Activated CD4-positive, alpha-beta T cell treated with anti-CD3 and anti-CD28 coated beads, Interleukin-2, amount 10 ng/mL, durations not matched to agents 7 days and 5 days (primary cell): ENCODE results near the gene DHCR24. TPM values are rescaled to one million over a fixed set of nuclear protein-coding genes. Genes with fewer than 3 reads are reported as not detected.
A peak's percentile ranks its signal among the peaks of the same experiment; 100 is the strongest.
"Not testable (repeated sequence)": the region's sequence is repeated elsewhere in the genome, so short reads cannot be mapped to it uniquely, and the experiment has no call there.

Experiments
- CTCF ChIA-PET: fragments of 350-600 bp; sonication (Branson Sonifier 250); formaldehyde crosslinking; loops from one replicate; lab custom pipeline; 2021; ENCODE audit warnings: antibody characterized with exemption; lab: Charles Lee
- POLR2A ChIA-PET: fragments of 350-600 bp; sonication (Branson Sonifier 250); formaldehyde crosslinking; loops from one replicate; lab custom pipeline; 2021; ENCODE audit warnings: antibody characterized with exemption; lab: Charles Lee
- DNase-seq: peaks from one replicate; pipeline ENCODE4 v3.0.0-alpha.2; 2020
- H3K27ac Mint-ChIP-seq: one replicate; pipeline ENCODE4 v1.8.0; 2021; ENCODE audit warnings: mild to moderate bottlenecking, moderate library complexity, mixed read lengths
- H3K27me3 Mint-ChIP-seq: one replicate; pipeline ENCODE4 v1.8.0; 2021; ENCODE audit warnings: mixed read lengths
- H3K36me3 Mint-ChIP-seq: one replicate; pipeline ENCODE4 v1.8.0; 2021; ENCODE audit warnings: low read depth, mixed read lengths
- H3K4me1 Mint-ChIP-seq: one replicate; pipeline ENCODE4 v1.8.0; 2021; ENCODE audit warnings: mixed read lengths
- H3K4me3 Mint-ChIP-seq: one replicate; pipeline ENCODE4 v1.8.0; 2021; ENCODE audit warnings: mild to moderate bottlenecking, moderate library complexity, mixed read lengths
- H3K9me3 Mint-ChIP-seq: one replicate; pipeline ENCODE4 v1.8.0; 2021; ENCODE audit warnings: mixed read lengths
- total RNA-seq, 2 experiments: library from RNA; stranded (reverse); gene quantifications; one replicate each; pipeline ENCODE4 v1.2.3, GENCODE V29; 2021

The DHCR24 gene
- total RNA-seq, 2 experiments from 2014 or later, result 84.6 to 102 TPM

- no peak overlapping the region for H3K27ac Mint-ChIP-seq
- ChIA-PET POLR2A (no interaction called here), CTCF (interaction anchor here (0.5 kb wide), 1 partner anchor 589 kb away, joined by 3 read pairs; no protein-coding TSS in a partner anchor)
- H3K27me3 Mint-ChIP-seq, result peaks cover 13% of the 10 kb centered on the region
- no peaks in the 10 kb centered on the region for H3K9me3 Mint-ChIP-seq
- H3K4me3 Mint-ChIP-seq, result peak overlapping the region; percentile 91
- no peak for DNase-seq
- peaks cover 53% of the 10 kb centered on the region for H3K4me1 Mint-ChIP-seq
- H3K36me3 Mint-ChIP-seq, result peaks cover 29% of the 10 kb centered on the region
Observed at GRCh38 chr1:54884768-54885167, 2.2 kb downstream of the DHCR24 start.

- H3K27ac Mint-ChIP-seq, result no peak overlapping the region
- ChIA-PET CTCF (no interaction called here), POLR2A (no interaction called here)
- no peaks in the 10 kb centered on the region for H3K9me3 Mint-ChIP-seq
- peaks cover 8% of the 10 kb centered on the region for H3K27me3 Mint-ChIP-seq
- DNase-seq, result no peak
- no peak overlapping the region for H3K4me3 Mint-ChIP-seq
- peaks cover 57% of the 10 kb centered on the region for H3K4me1 Mint-ChIP-seq
- peaks cover 34% of the 10 kb centered on the region for H3K36me3 Mint-ChIP-seq
Observed at GRCh38 chr1:54884135-54884586, 2.8 kb downstream of the DHCR24 start.

- Mint-ChIP-seq H3K4me3 (no peak overlapping the region), H3K27ac (no peak overlapping the region)
- POLR2A ChIA-PET, result no interaction called here
Observed at GRCh38 chr1:54883349-54884102, 3.5 kb downstream of the DHCR24 start.

GRCh38 chr1:54882519-54882918 is 4.5 kb downstream of the DHCR24 start:
- Mint-ChIP-seq H3K4me1 (peaks cover 52% of the 10 kb centered on the region), H3K36me3 (peaks cover 42% of the 10 kb centered on the region), H3K27me3 (no peaks in the 10 kb centered on the region), H3K4me3 (no peak overlapping the region), H3K9me3 (no peaks in the 10 kb centered on the region), H3K27ac (no peak overlapping the region)
- DNase-seq, result no peak
- POLR2A ChIA-PET, result no interaction called here
- CTCF ChIA-PET, result interaction anchor here (0.6 kb wide), 1 partner anchor 114 kb away, joined by 3 read pairs; no protein-coding TSS in a partner anchor

More at GRCh38 chr1:54883349-54884102, 3.5 kb downstream of the DHCR24 start:
- H3K9me3 Mint-ChIP-seq, result no peaks in the 10 kb centered on the region
- CTCF ChIA-PET, result interaction anchor here (0.6 kb wide), 1 partner anchor 413 kb away, joined by 3 read pairs; no protein-coding TSS in a partner anchor
- peaks cover 38% of the 10 kb centered on the region for H3K36me3 Mint-ChIP-seq
- peaks cover 59% of the 10 kb centered on the region for H3K4me1 Mint-ChIP-seq
- peaks cover 4% of the 10 kb centered on the region for H3K27me3 Mint-ChIP-seq
- no peak for DNase-seq

- H3K9me3 Mint-ChIP-seq, H3K4me3 Mint-ChIP-seq, CTCF ChIA-PET, H3K27me3 Mint-ChIP-seq, DNase-seq, POLR2A ChIA-PET, H3K27ac Mint-ChIP-seq: not testable (repeated sequence)
- peaks cover 48% of the 10 kb centered on the region for H3K4me1 Mint-ChIP-seq
- peaks cover 44% of the 10 kb centered on the region for H3K36me3 Mint-ChIP-seq
Observed at GRCh38 chr1:54881604-54882003, 5.4 kb downstream of the DHCR24 start.

- Mint-ChIP-seq H3K36me3 (peaks cover 56% of the 10 kb centered on the region), H3K27ac (no peak overlapping the region), H3K9me3 (no peaks in the 10 kb centered on the region), H3K27me3 (no peaks in the 10 kb centered on the region), H3K4me1 (peaks cover 32% of the 10 kb centered on the region), H3K4me3 (no peak overlapping the region)
- ChIA-PET POLR2A (no interaction called here), CTCF (interaction anchor here (0.7 kb wide), 2 partner anchors 11 to 1465 kb away, joined by 3 to 4 read pairs; no protein-coding TSS in a partner anchor)
- no peak for DNase-seq
Observed at GRCh38 chr1:54879872-54880271, 7.1 kb downstream of the DHCR24 start.

- no peak overlapping the region for H3K4me3 Mint-ChIP-seq
- CTCF ChIA-PET, result no interaction called here
- H3K4me1 Mint-ChIP-seq, result peaks cover 12% of the 10 kb centered on the region
- DNase-seq, result no peak
- no peaks in the 10 kb centered on the region for H3K27me3 Mint-ChIP-seq
- H3K27ac Mint-ChIP-seq, result no peak overlapping the region
- H3K36me3 Mint-ChIP-seq, result peaks cover 45% of the 10 kb centered on the region
- POLR2A ChIA-PET, result no interaction called here
- H3K9me3 Mint-ChIP-seq, result no peaks in the 10 kb centered on the region
Observed at GRCh38 chr1:54876814-54877213, 10.2 kb downstream of the DHCR24 start.

GRCh38 chr1:54875000-54875399 is 12.0 kb downstream of the DHCR24 start:
- no peak overlapping the region for H3K27ac Mint-ChIP-seq
- no peaks in the 10 kb centered on the region for H3K9me3 Mint-ChIP-seq
- ChIA-PET CTCF (interaction anchor here (1.7 kb wide), 1 partner anchor 11 kb away, joined by 6 read pairs; the partner anchor contains the start of gene DHCR24), POLR2A (no interaction called here)
- DNase-seq, result no peak
- peaks cover 9% of the 10 kb centered on the region for H3K4me1 Mint-ChIP-seq
- no peak overlapping the region for H3K4me3 Mint-ChIP-seq
- peaks cover 40% of the 10 kb centered on the region for H3K36me3 Mint-ChIP-seq
- H3K27me3 Mint-ChIP-seq, result no peaks in the 10 kb centered on the region

GRCh38 chr1:54874079-54874830 is 12.7 kb downstream of the DHCR24 start:
- H3K27ac Mint-ChIP-seq, result no peak overlapping the region
- no peaks in the 10 kb centered on the region for H3K9me3 Mint-ChIP-seq
- H3K27me3 Mint-ChIP-seq, result no peaks in the 10 kb centered on the region
- peaks cover 35% of the 10 kb centered on the region for H3K36me3 Mint-ChIP-seq
- H3K4me1 Mint-ChIP-seq, result peaks cover 3% of the 10 kb centered on the region
- ChIA-PET CTCF (interaction anchor here (0.6 to 1.7 kb wide), 4 partner anchors 12 to 143 kb away, joined by 3 to 6 read pairs (median 4); partner anchors contain the start of gene DHCR24), POLR2A (no interaction called here)
- H3K4me3 Mint-ChIP-seq, result no peak overlapping the region
- DNase-seq, result no peak

- POLR2A ChIA-PET, result no interaction called here
- CTCF ChIA-PET, result interaction anchor here (0.6 to 1.5 kb wide), 3 partner anchors 13 to 86 kb away, joined by 3 to 7 read pairs (median 4); partner anchors contain the start of gene DHCR24
- Mint-ChIP-seq H3K36me3 (peaks cover 35% of the 10 kb centered on the region), H3K9me3 (no peaks in the 10 kb centered on the region), H3K27me3 (no peaks in the 10 kb centered on the region), H3K4me3 (no peak overlapping the region), H3K4me1 (no peaks in the 10 kb centered on the region), H3K27ac (no peak overlapping the region)
- DNase-seq, result no peak
Observed at GRCh38 chr1:54872036-54872331, 15.0 kb downstream of the DHCR24 start.

- Mint-ChIP-seq H3K9me3 (no peaks in the 10 kb centered on the region), H3K4me1 (no peaks in the 10 kb centered on the region), H3K27ac (no peak overlapping the region), H3K36me3 (peaks cover 31% of the 10 kb centered on the region), H3K4me3 (no peak overlapping the region), H3K27me3 (no peaks in the 10 kb centered on the region)
- ChIA-PET POLR2A (no interaction called here), CTCF (interaction anchor here (0.6 to 1.5 kb wide), 3 partner anchors 12 to 86 kb away, joined by 3 to 7 read pairs (median 4); partner anchors contain the start of gene DHCR24)
- no peak for DNase-seq
Observed at GRCh38 chr1:54871275-54872035, 15.5 kb downstream of the DHCR24 start.

- no peaks in the 10 kb centered on the region for H3K9me3 Mint-ChIP-seq
- no peak overlapping the region for H3K27ac Mint-ChIP-seq
- ChIA-PET CTCF (interaction anchor here (1.5 kb wide), 1 partner anchor 15 kb away, joined by 7 read pairs; the partner anchor contains the start of gene DHCR24), POLR2A (no interaction called here)
- no peaks in the 10 kb centered on the region for H3K27me3 Mint-ChIP-seq
- H3K36me3 Mint-ChIP-seq, result peaks cover 29% of the 10 kb centered on the region
- no peak for DNase-seq
- H3K4me1 Mint-ChIP-seq, result no peaks in the 10 kb centered on the region
- no peak overlapping the region for H3K4me3 Mint-ChIP-seq
Observed at GRCh38 chr1:54870869-54871268, 16.1 kb downstream of the DHCR24 start.
